Measurements from ENCODE around the gene ATP10D. TPM values are rescaled to one million over a fixed set of nuclear protein-coding genes. Genes with fewer than 3 reads are reported as not detected.
A peak's percentile ranks its signal among the peaks of the same experiment; 100 is the strongest.

Gene ATP10D
- total RNA-seq, 1 experiment from 2014 or later: 3.8 TPM

DNA sequence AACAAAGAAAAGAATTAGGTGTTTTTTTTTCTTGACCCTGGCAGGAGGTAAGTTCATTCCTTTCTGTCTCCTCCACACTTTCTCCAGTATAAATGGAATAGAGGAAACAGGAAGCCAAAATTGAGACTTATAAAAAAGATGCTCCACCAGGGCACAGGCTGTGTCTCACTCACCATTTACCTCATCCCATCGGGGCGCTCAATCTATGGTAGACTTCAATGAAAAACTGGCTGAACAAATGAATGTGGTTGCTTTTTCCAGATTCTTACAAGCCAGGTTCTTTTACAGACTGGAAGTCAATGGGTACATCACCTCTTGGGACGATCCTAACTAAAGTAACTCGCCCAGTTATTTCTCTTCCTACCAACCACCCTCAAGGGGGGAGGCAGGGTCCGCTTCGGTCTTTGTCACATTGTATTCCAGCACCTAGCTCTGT is 22.3 kb upstream of the ATP10D start:
- Histone ChIP-seq H3K23me2 (ENCODE audit: insufficient read length, low read depth, low read length, poor library complexity, severe bottlenecking) (no peaks in the 10 kb centered on the region), H4K5ac (ENCODE audit: insufficient read length, low read depth, low read length) (no peak overlapping the region), H2BK5ac (ENCODE audit: insufficient read length, low read length) (no peak overlapping the region), H4K20me1 (ENCODE audit: control insufficient read depth, insufficient read depth, insufficient read length) (no peaks in the 10 kb centered on the region), H2BK20ac (ENCODE audit: low read depth, low read length, poor library complexity, severe bottlenecking) (no peak overlapping the region), H3K4me1 (ENCODE audit: insufficient read depth, low read length) (no peaks in the 10 kb centered on the region), H2BK120ac (ENCODE audit: low read depth, low read length, poor library complexity, severe bottlenecking) (no peak overlapping the region), H3K56ac (ENCODE audit: insufficient read length, low read depth, low read length) (no peak overlapping the region), H4K91ac (ENCODE audit: insufficient read length, low read depth, low read length) (no peak overlapping the region), H3K79me2 (ENCODE audit: insufficient read depth, low read length) (no peaks in the 10 kb centered on the region), H3K79me1 (ENCODE audit: insufficient read depth, low read depth, low read length, poor library complexity, severe bottlenecking) (no peaks in the 10 kb centered on the region), H2AFZ (ENCODE audit: low read length) (peak overlapping the region; percentile 60), H3K23ac (ENCODE audit: insufficient read length, low read depth, low read length) (no peak overlapping the region), H3K4ac (ENCODE audit: low read depth, low read length) (no peak overlapping the region), H2BK12ac (ENCODE audit: insufficient read length, low read depth, low read length) (no peak overlapping the region), H3K18ac (ENCODE audit: insufficient read length, low read depth, low read length) (no peak overlapping the region), H2BK15ac (ENCODE audit: low read depth, low read length) (no peak overlapping the region), H3K9ac (ENCODE audit: extremely low read depth, insufficient read length, low read length) (peak overlapping the region; percentile 43), H2AK5ac (ENCODE audit: insufficient read length, low read length) (no peak overlapping the region), H3T11ph (ENCODE audit: low read length) (no peak overlapping the region), H3K9me3 (ENCODE audit: control insufficient read depth, low read depth, low read length) (no peaks in the 10 kb centered on the region), H3K14ac (ENCODE audit: insufficient read depth, low read length) (no peak overlapping the region), H3K27me3 (ENCODE audit: insufficient read depth, low read length) (no peaks in the 10 kb centered on the region), H3K4me2 (ENCODE audit: insufficient read depth, insufficient read length, low read length) (peak overlapping the region; percentile 52), H3K27ac (ENCODE audit: insufficient read length, low read depth, low read length) (no peak overlapping the region), H4K8ac (replicated peaks; ENCODE audit: insufficient read length, low read depth, low read length) (no peak overlapping the region)
- H3K27ac Mint-ChIP-seq: peak overlapping the region; percentile 44 to 77 (median 65); a peak in 3 of 7 replicates
- no peak for DNase-seq
- no peaks in the 10 kb centered on the region for H3K9me3 Mint-ChIP-seq
- WGBS (ENCODE audit: extremely low coverage, insufficient read length, low lambda C conversion rate): no CpG with 5 or more reads among the region's 6 CpGs
- peak overlapping the region; percentile 86 to 91 for H3K4me3 Mint-ChIP-seq
- no peaks in the 10 kb centered on the region for H3K27me3 Mint-ChIP-seq (ENCODE audit: low read depth)
- peaks cover 16% of the 10 kb centered on the region in 2 experiments for H3K4me1 Mint-ChIP-seq
- TF ChIP-seq, protein P1, sequence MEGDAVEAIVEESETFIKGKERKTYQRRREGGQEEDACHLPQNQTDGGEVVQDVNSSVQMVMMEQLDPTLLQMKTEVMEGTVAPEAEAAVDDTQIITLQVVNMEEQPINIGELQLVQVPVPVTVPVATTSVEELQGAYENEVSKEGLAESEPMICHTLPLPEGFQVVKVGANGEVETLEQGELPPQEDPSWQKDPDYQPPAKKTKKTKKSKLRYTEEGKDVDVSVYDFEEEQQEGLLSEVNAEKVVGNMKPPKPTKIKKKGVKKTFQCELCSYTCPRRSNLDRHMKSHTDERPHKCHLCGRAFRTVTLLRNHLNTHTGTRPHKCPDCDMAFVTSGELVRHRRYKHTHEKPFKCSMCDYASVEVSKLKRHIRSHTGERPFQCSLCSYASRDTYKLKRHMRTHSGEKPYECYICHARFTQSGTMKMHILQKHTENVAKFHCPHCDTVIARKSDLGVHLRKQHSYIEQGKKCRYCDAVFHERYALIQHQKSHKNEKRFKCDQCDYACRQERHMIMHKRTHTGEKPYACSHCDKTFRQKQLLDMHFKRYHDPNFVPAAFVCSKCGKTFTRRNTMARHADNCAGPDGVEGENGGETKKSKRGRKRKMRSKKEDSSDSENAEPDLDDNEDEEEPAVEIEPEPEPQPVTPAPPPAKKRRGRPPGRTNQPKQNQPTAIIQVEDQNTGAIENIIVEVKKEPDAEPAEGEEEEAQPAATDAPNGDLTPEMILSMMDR (conservative IDR thresholded peaks at IDR 0.05): no peak
- no peaks in the 10 kb centered on the region for H3K36me3 Mint-ChIP-seq (ENCODE audit: insufficient read depth in 1 of 3, low read depth in 3 of 3)
